ENCODE measurements around the gene NTF3.

DNA sequence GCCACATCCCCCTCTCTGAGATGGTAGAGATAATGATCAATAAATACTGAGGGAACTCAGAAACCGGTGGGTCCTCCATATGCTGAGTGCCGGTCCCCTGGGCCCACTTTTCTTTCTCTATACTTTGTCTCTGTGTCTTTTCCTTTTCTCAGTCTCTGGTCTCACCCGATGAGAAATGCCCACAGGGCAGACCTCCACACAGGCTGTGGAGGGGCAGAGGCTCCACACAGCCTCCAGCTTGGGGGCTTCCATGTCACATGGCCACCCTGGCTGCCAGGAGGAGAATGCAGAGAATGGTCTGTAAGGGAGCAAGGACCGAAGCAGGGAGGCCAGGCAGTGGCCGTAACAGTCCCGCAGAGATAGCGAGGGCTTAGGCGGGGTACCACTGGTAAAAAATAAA is 105.9 kb downstream of the NTF3 start:
- TF ChIP-seq POLR2A (IDR thresholded peaks at IDR 0.05; ENCODE audit: extremely low read depth, insufficient read length) (no peak), MYC (IDR thresholded peaks at IDR 0.05; ENCODE audit: low read depth, low read length) (no peak)
- TF ChIP-seq, protein P1, sequence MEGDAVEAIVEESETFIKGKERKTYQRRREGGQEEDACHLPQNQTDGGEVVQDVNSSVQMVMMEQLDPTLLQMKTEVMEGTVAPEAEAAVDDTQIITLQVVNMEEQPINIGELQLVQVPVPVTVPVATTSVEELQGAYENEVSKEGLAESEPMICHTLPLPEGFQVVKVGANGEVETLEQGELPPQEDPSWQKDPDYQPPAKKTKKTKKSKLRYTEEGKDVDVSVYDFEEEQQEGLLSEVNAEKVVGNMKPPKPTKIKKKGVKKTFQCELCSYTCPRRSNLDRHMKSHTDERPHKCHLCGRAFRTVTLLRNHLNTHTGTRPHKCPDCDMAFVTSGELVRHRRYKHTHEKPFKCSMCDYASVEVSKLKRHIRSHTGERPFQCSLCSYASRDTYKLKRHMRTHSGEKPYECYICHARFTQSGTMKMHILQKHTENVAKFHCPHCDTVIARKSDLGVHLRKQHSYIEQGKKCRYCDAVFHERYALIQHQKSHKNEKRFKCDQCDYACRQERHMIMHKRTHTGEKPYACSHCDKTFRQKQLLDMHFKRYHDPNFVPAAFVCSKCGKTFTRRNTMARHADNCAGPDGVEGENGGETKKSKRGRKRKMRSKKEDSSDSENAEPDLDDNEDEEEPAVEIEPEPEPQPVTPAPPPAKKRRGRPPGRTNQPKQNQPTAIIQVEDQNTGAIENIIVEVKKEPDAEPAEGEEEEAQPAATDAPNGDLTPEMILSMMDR (IDR thresholded peaks at IDR 0.05; ENCODE audit: low read depth, low read length): no peak

Measured in NB4 (cell line).